ENCODE measurements around the gene DPCD.

Gene DPCD

GRCh38 chr10:101612086-101612485, 24.0 kb downstream of the DPCD start:
- TF ChIP-seq CTCF (conservative IDR thresholded peaks at IDR 0.05; ENCODE audit: low read depth) = no peak
- DNase-seq (ENCODE audit: low spot score) = no peak
- POLR2A ChIA-PET (ENCODE audit: low non-redundant PET) = no interaction called here
- peak overlapping the region; percentile 28 for H3K27ac ChIP-seq
- CTCF ChIA-PET = interaction anchor here (1.1 kb wide), 1 partner anchor 9 kb away, joined by 4 read pairs; no protein-coding TSS in a partner anchor

GRCh38 chr10:101612872-101613271, 24.8 kb downstream of the DPCD start:
- no peak for DNase-seq (ENCODE audit: low spot score)
- 0 out of 2 replicates have a peak overlapping the region, but pooled peaks have one; percentile 2 for H3K27ac ChIP-seq
- ChIA-PET POLR2A (ENCODE audit: low non-redundant PET) (no interaction called here), CTCF (interaction anchor here (0.6 to 1.3 kb wide), 4 partner anchors 9 to 436 kb away, joined by 3 to 4 read pairs (median 4); no protein-coding TSS in a partner anchor)
- no peak for TF ChIP-seq CTCF (conservative IDR thresholded peaks at IDR 0.05; ENCODE audit: low read depth)

- CTCF ChIA-PET = interaction anchor here (0.6 to 1.3 kb wide), 3 partner anchors 168 to 442 kb away, joined by 3 to 4 read pairs (median 4); no protein-coding TSS in a partner anchor
These were observed 25.5 kb downstream of the DPCD start for GRCh38 chr10:101613646-101614045.

GRCh38 chr10:101614663-101615524, 26.8 kb downstream of the DPCD start:
- POLR2A ChIA-PET (ENCODE audit: low non-redundant PET) = no interaction called here
- DNase-seq (ENCODE audit: low spot score) = no peak
- no peak for TF ChIP-seq CTCF (conservative IDR thresholded peaks at IDR 0.05; ENCODE audit: low read depth)
- H3K27ac ChIP-seq = no peak overlapping the region
- CTCF ChIA-PET = interaction anchor here (0.6 to 1.1 kb wide), 3 partner anchors 226 to 565 kb away, joined by 3 to 4 read pairs (median 3); no protein-coding TSS in a partner anchor

More at GRCh38 chr10:101613646-101614045, 25.5 kb downstream of the DPCD start:
- no peak for DNase-seq (ENCODE audit: low spot score)
- no peak for TF ChIP-seq CTCF (conservative IDR thresholded peaks at IDR 0.05; ENCODE audit: low read depth)
- H3K27ac ChIP-seq = peak overlapping the region; percentile 2; the same call in 1 of the 2 replicates
- POLR2A ChIA-PET (ENCODE audit: low non-redundant PET) = no interaction called here

GRCh38 chr10:101615525-101616116, 27.5 kb downstream of the DPCD start:
- DNase-seq (ENCODE audit: low spot score) = no peak
- no peak for TF ChIP-seq CTCF (conservative IDR thresholded peaks at IDR 0.05; ENCODE audit: low read depth)
- POLR2A ChIA-PET (ENCODE audit: low non-redundant PET) = no interaction called here
- CTCF ChIA-PET = interaction anchor here (0.6 to 1.1 kb wide), 2 partner anchors 313 to 565 kb away, joined by 3 to 4 read pairs; no protein-coding TSS in a partner anchor
- no peak overlapping the region for H3K27ac ChIP-seq

- no peak for DNase-seq (ENCODE audit: low spot score)
- TF ChIP-seq CTCF (conservative IDR thresholded peaks at IDR 0.05; ENCODE audit: low read depth) = no peak
- ChIA-PET POLR2A (ENCODE audit: low non-redundant PET) (no interaction called here), CTCF (interaction anchor here (0.6 kb wide), 2 partner anchors 11 to 176 kb away, joined by 4 to 7 read pairs; no protein-coding TSS in a partner anchor)
- H3K27ac ChIP-seq = no peak overlapping the region
These were observed 28.4 kb downstream of the DPCD start for GRCh38 chr10:101616415-101617101.

Data from RWPE1 (cell line).